HepG2 (cell line): ENCODE data around the gene TMEM167B. TPM values are rescaled to one million over a fixed set of nuclear protein-coding genes. Genes with fewer than 3 reads are reported as not detected.
A peak's percentile ranks its signal among the peaks of the same experiment; 100 is the strongest.

Experiments used
- ARNT2 ChIP-seq: sonication (generic); formaldehyde crosslinking; IDR thresholded peaks from 2 replicates; pipeline ENCODE4 v1.8.0; 2022; ENCODE audit warnings: mild to moderate bottlenecking, low read depth, missing genetic modification reagents, moderate library complexity
- BRCA1 ChIP-seq: sonication (generic); formaldehyde crosslinking; IDR thresholded peaks from 2 replicates; pipeline ENCODE4 v1.4.0; 2020; ENCODE audit warnings: missing genetic modification reagents
- BRD4 ChIP-seq: sonication (generic); formaldehyde crosslinking; IDR thresholded peaks from 2 replicates; pipeline ENCODE4 v1.4.0; 2020; ENCODE audit warnings: missing genetic modification reagents
- ERF ChIP-seq: IDR thresholded peaks from 2 replicates; pipeline ENCODE4 v1.6.1; 2018; ENCODE audit warnings: missing biosample characterization, missing genetic modification reagents
- GABPB1 ChIP-seq: IDR thresholded peaks from 2 replicates; pipeline ENCODE4 v1.6.1; 2016; ENCODE audit warnings: mild to moderate bottlenecking, missing genetic modification reagents, moderate library complexity, missing compliant biosample characterization
- HDAC1 ChIP-seq: sonication (generic); formaldehyde crosslinking; IDR thresholded peaks from 2 replicates; pipeline ENCODE4 v1.5.1; 2020; ENCODE audit warnings: mild to moderate bottlenecking, missing genetic modification reagents
- LBX2 ChIP-seq: sonication (generic); formaldehyde crosslinking; IDR thresholded peaks from 2 replicates; pipeline ENCODE4 v1.5.0; 2020; ENCODE audit warnings: missing genetic modification reagents, mild to moderate bottlenecking, borderline replicate concordance
- MBNL3 ChIP-seq: fragments of 250-450 bp; sonication (Bioruptor Pico); conservative IDR thresholded peaks from 2 replicates; pipeline ENCODE4 v1.8.0; 2022; ENCODE audit warnings: mild to moderate bottlenecking, inconsistent platforms
- NFYC ChIP-seq: IDR thresholded peaks from 2 replicates; pipeline ENCODE4 v1.6.1; 2016; ENCODE audit warnings: missing genetic modification reagents, missing compliant biosample characterization
- POLR2AphosphoS5 ChIP-seq: IDR thresholded peaks from 2 replicates; pipeline ENCODE4 v1.6.1; 2012; ENCODE audit warnings: low read depth, low read length
- RXRA ChIP-seq: sonication (generic); formaldehyde crosslinking; IDR thresholded peaks from 2 replicates; pipeline ENCODE4 v1.5.1; 2020; ENCODE audit warnings: missing genetic modification reagents
- SP1 ChIP-seq, 2 experiments: fragments of 450-650 bp in 1 of 2; sonication (generic) in 1 of 2; formaldehyde crosslinking in 1 of 2; IDR thresholded peaks; 2 replicates each; pipeline versions ENCODE4 v1.4.0 to v1.6.1; 2016 to 2020; ENCODE audit warnings: missing genetic modification reagents in 1 of 2
- TAF1 ChIP-seq: sonication (generic); formaldehyde crosslinking; IDR thresholded peaks from 2 replicates; pipeline ENCODE4 v1.4.0; 2020; ENCODE audit warnings: missing genetic modification reagents
- ZNF234 ChIP-seq: sonication (generic); formaldehyde crosslinking; conservative IDR thresholded peaks from 2 replicates; pipeline ENCODE4 v1.5.1; 2020; ENCODE audit warnings: mild to moderate bottlenecking, missing genetic modification reagents
- ZNF331 ChIP-seq: sonication (generic); formaldehyde crosslinking; IDR thresholded peaks from 2 replicates; pipeline ENCODE4 v1.4.0; 2020; ENCODE audit warnings: missing genetic modification reagents
- ZNF496 ChIP-seq: sonication (generic); formaldehyde crosslinking; IDR thresholded peaks from 2 replicates; pipeline ENCODE4 v1.8.1; 2023; ENCODE audit warnings: mild to moderate bottlenecking, moderate library complexity, missing genetic modification reagents; ENCODE audit not compliant: insufficient replicate concordance
- ZNF652 ChIP-seq: IDR thresholded peaks from 2 replicates; pipeline ENCODE4 v1.6.1; 2016; ENCODE audit warnings: low read depth, borderline replicate concordance
- ZNF790 ChIP-seq: sonication (generic); formaldehyde crosslinking; IDR thresholded peaks from 2 replicates; pipeline ENCODE4 v1.8.0; 2022; ENCODE audit warnings: missing genetic modification reagents, mild to moderate bottlenecking, borderline replicate concordance
- polyA plus RNA-seq, 8 experiments: library from polyadenylated mRNA; depleted of rRNA in 3 of 8; stranded (reverse) in 7 of 8; unstranded in 1 of 8; fragments of >200 nt; fragmentation: Illumina TruSeq in 4 of 8; extraction: Trizol in 4 of 8; gene quantifications; 2 replicates each; pipeline versions ENCODE4 v1.2.1 to v1.2.3, GENCODE V29; 2011 to 2016; ENCODE audit warnings: low read depth in 4 of 8, missing spikeins in 1 of 8, mixed read lengths in 1 of 8; ENCODE audit not compliant: insufficient read depth in 1 of 8
- total RNA-seq, 5 experiments: library from RNA; depleted of rRNA; stranded (reverse); fragments of >200 nt; fragmentation: Illumina TruSeq; extraction: Trizol; gene quantifications; 2 replicates each; pipeline ENCODE4 v1.2.3, GENCODE V29; 2016; ENCODE audit warnings: low read depth in 1 of 5
- TF ChIP-seq, protein P1 (sequence below): sonication (generic); formaldehyde crosslinking; IDR thresholded peaks from 2 replicates; pipeline ENCODE4 v1.8.1; 2022; ENCODE audit warnings: low read depth, mild to moderate bottlenecking, missing genetic modification reagents
- TF ChIP-seq, protein P2 (sequence below): sonication (generic); formaldehyde crosslinking; IDR thresholded peaks from 2 replicates; pipeline ENCODE4 v1.4.0; 2020; ENCODE audit warnings: mild to moderate bottlenecking, missing genetic modification reagents
- TF ChIP-seq, protein P3 (sequence below): sonication (generic); formaldehyde crosslinking; IDR thresholded peaks from 2 replicates; pipeline ENCODE4 v1.8.1; 2023; ENCODE audit warnings: missing genetic modification reagents, inconsistent platforms, borderline replicate concordance

The TMEM167B gene
- total and polyA plus RNA-seq, 2 of the 13 experiments (the other 11 are each of a cell fraction or from before 2014, with no cell fraction given): 9.5 to 22.4 TPM

- TF ChIP-seq NFYC (CRISPR knock-in tag) (peak; percentile 75), MBNL3 (no peak), ZNF234 (no peak), HDAC1 (CRISPR knock-in tag) (peak; percentile 89), SP1 (IDR thresholded peaks at IDR 0.05) (no peak), SP1 (CRISPR knock-in tag; IDR thresholded peaks at IDR 0.05) (peak; percentile 35; the same call in 1 of the 2 replicates), BRCA1 (CRISPR knock-in tag) (no peak), LBX2 (peak; percentile 28; the same call in 1 of the 2 replicates), ZNF652 (CRISPR knock-in tag) (0 out of 2 replicates have a peak, but pooled peaks have one; percentile 15), ZNF496 (CRISPR knock-in tag) (no peak), ZNF790 (CRISPR knock-in tag) (no peak), BRD4 (no peak), ARNT2 (CRISPR knock-in tag) (peak; percentile 65; the same call in 1 of the 2 replicates), ZNF331 (peak; percentile 29; the same call in 1 of the 2 replicates), TAF1 (CRISPR knock-in tag) (peak; percentile 96), POLR2AphosphoS5 (peak; percentile 93), ERF (CRISPR knock-in tag) (peak; percentile 60; the same call in 1 of the 2 replicates), GABPB1 (CRISPR knock-in tag) (peak; percentile 72), RXRA (peak; percentile 32; the same call in 1 of the 2 replicates)
- TF ChIP-seq, protein P1, sequence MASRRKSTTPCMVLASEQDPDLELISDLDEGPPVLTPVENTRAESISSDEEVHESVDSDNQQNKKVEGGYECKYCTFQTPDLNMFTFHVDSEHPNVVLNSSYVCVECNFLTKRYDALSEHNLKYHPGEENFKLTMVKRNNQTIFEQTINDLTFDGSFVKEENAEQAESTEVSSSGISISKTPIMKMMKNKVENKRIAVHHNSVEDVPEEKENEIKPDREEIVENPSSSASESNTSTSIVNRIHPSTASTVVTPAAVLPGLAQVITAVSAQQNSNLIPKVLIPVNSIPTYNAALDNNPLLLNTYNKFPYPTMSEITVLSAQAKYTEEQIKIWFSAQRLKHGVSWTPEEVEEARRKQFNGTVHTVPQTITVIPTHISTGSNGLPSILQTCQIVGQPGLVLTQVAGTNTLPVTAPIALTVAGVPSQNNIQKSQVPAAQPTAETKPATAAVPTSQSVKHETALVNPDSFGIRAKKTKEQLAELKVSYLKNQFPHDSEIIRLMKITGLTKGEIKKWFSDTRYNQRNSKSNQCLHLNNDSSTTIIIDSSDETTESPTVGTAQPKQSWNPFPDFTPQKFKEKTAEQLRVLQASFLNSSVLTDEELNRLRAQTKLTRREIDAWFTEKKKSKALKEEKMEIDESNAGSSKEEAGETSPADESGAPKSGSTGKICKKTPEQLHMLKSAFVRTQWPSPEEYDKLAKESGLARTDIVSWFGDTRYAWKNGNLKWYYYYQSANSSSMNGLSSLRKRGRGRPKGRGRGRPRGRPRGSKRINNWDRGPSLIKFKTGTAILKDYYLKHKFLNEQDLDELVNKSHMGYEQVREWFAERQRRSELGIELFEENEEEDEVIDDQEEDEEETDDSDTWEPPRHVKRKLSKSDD: no peak
- TF ChIP-seq, protein P2, sequence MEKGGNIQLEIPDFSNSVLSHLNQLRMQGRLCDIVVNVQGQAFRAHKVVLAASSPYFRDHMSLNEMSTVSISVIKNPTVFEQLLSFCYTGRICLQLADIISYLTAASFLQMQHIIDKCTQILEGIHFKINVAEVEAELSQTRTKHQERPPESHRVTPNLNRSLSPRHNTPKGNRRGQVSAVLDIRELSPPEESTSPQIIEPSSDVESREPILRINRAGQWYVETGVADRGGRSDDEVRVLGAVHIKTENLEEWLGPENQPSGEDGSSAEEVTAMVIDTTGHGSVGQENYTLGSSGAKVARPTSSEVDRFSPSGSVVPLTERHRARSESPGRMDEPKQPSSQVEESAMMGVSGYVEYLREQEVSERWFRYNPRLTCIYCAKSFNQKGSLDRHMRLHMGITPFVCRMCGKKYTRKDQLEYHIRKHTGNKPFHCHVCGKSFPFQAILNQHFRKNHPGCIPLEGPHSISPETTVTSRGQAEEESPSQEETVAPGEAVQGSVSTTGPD (CRISPR knock-in tag): no peak
- TF ChIP-seq, protein P3, sequence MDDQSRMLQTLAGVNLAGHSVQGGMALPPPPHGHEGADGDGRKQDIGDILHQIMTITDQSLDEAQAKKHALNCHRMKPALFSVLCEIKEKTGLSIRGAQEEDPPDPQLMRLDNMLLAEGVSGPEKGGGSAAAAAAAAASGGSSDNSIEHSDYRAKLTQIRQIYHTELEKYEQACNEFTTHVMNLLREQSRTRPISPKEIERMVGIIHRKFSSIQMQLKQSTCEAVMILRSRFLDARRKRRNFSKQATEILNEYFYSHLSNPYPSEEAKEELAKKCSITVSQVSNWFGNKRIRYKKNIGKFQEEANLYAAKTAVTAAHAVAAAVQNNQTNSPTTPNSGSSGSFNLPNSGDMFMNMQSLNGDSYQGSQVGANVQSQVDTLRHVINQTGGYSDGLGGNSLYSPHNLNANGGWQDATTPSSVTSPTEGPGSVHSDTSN (CRISPR knock-in tag): no peak
Measured at GRCh38 chr1:109041621-109042468, 48.7 kb upstream of the TMEM167B start, which contains the start of gene WDR47 (continued).
